Astrocyte (in vitro differentiated cells and primary cell): ENCODE measurements around the gene CNMD. TPM values are rescaled to one million over a fixed set of nuclear protein-coding genes. Genes with fewer than 3 reads are reported as not detected.

ENCODE experiments used
- DNase-seq: peaks from one replicate; pipeline ENCODE4 v3.0.0-alpha.2; 2010; ENCODE audit warnings: low read depth
- FAIRE-seq: peaks from 2 replicates; lab custom pipeline; 2011; peaks lifted over from hg19 to GRCh38; lab: Jason Lieb, UNC
- H2AFZ ChIP-seq: 2 replicates; pipeline ENCODE4 v1.6.0; 2012; ENCODE audit warnings: low read depth, low read length, inconsistent platforms
- H3K27ac ChIP-seq: 2 replicates; pipeline ENCODE4 v1.5.1; 2011; ENCODE audit warnings: low read depth, low read length, inconsistent platforms
- H3K27me3 ChIP-seq: 2 replicates; pipeline ENCODE4 v1.6.0; 2011; ENCODE audit warnings: low read length, inconsistent platforms; ENCODE audit not compliant: insufficient read depth
- H3K36me3 ChIP-seq: 2 replicates; pipeline ENCODE4 v1.5.1; 2011; ENCODE audit warnings: low read length, inconsistent platforms; ENCODE audit not compliant: insufficient read depth
- H3K4me1 ChIP-seq: 2 replicates; pipeline ENCODE4 v1.5.1; 2011; ENCODE audit warnings: low read length, inconsistent platforms; ENCODE audit not compliant: insufficient read depth
- H3K4me2 ChIP-seq: 2 replicates; pipeline ENCODE4 v1.6.0; 2012; ENCODE audit warnings: low read length, inconsistent platforms
- H3K4me3 ChIP-seq: 2 replicates; pipeline ENCODE4 v1.5.1; 2011; ENCODE audit warnings: low read depth, mild to moderate bottlenecking, low read length, inconsistent platforms; ENCODE audit not compliant: insufficient read depth
- H3K79me2 ChIP-seq: 2 replicates; pipeline ENCODE4 v1.6.0; 2012; ENCODE audit warnings: mild to moderate bottlenecking, low read length, inconsistent platforms; ENCODE audit not compliant: insufficient read depth
- H3K9ac ChIP-seq: 2 replicates; pipeline ENCODE4 v1.6.0; 2012; ENCODE audit warnings: mild to moderate bottlenecking, low read length, inconsistent platforms
- H3K9me3 ChIP-seq: 2 replicates; pipeline ENCODE4 v1.5.1; 2012; ENCODE audit warnings: low read depth, mild to moderate bottlenecking, low read length, inconsistent platforms; ENCODE audit not compliant: insufficient read depth
- H4K20me1 ChIP-seq: 2 replicates; pipeline ENCODE4 v1.6.0; 2012; ENCODE audit warnings: low read length, inconsistent platforms; ENCODE audit not compliant: insufficient read depth
- H3K27ac Mint-ChIP-seq: one replicate; pipeline ENCODE4 v1.8.0; 2021; ENCODE audit warnings: mild to moderate bottlenecking, mixed read lengths; ENCODE audit not compliant: unreplicated experiment
- H3K27me3 Mint-ChIP-seq: one replicate; pipeline ENCODE4 v1.8.0; 2021; ENCODE audit warnings: low read depth, mixed read lengths; ENCODE audit not compliant: unreplicated experiment
- H3K36me3 Mint-ChIP-seq: one replicate; pipeline ENCODE4 v1.8.0; 2021; ENCODE audit warnings: low read depth, mixed read lengths; ENCODE audit not compliant: unreplicated experiment
- H3K4me1 Mint-ChIP-seq: one replicate; pipeline ENCODE4 v1.8.0; 2021; ENCODE audit warnings: low read depth, mixed read lengths; ENCODE audit not compliant: unreplicated experiment
- H3K4me3 Mint-ChIP-seq: one replicate; pipeline ENCODE4 v1.8.0; 2021; ENCODE audit warnings: mild to moderate bottlenecking, moderate library complexity, mixed read lengths; ENCODE audit not compliant: unreplicated experiment
- H3K9me3 Mint-ChIP-seq: one replicate; pipeline ENCODE4 v1.8.0; 2021; ENCODE audit warnings: mild to moderate bottlenecking, mixed read lengths; ENCODE audit not compliant: unreplicated experiment
- CTCF ChIP-seq: IDR thresholded peaks from 2 replicates; pipeline ENCODE4 v1.5.1; 2011; ENCODE audit warnings: low read depth, mild to moderate bottlenecking, inconsistent platforms, low read length, moderate library complexity; ENCODE audit not compliant: insufficient read depth
- EZH2 ChIP-seq: IDR thresholded peaks from 2 replicates; pipeline ENCODE4 v1.6.1; 2012; ENCODE audit warnings: mild to moderate bottlenecking, low read length, inconsistent platforms; ENCODE audit not compliant: insufficient read depth
- total RNA-seq: library from RNA; stranded (reverse); gene quantifications from 2 replicates; pipeline ENCODE4 v1.2.1, GENCODE V29; 2021

Gene CNMD
- total RNA-seq, 1 donor from 2014 or later, result not detected

- H4K20me1 ChIP-seq, result no peaks in the 10 kb centered on the region
- no peaks in the 10 kb centered on the region for H3K27me3 ChIP-seq
- no peaks in the 10 kb centered on the region for H3K9me3 ChIP-seq
- no peaks in the 10 kb centered on the region for H3K4me1 ChIP-seq
- no peak overlapping the region for H3K4me3 ChIP-seq
- FAIRE-seq (no peak), DNase-seq (no peak)
- H2AFZ ChIP-seq, result no peak overlapping the region
- H3K27ac ChIP-seq, result no peak overlapping the region
- Mint-ChIP-seq H3K9me3 (no peaks in the 10 kb centered on the region), H3K27me3 (peaks cover 2% of the 10 kb centered on the region), H3K4me1 (peaks cover 5% of the 10 kb centered on the region), H3K27ac (no peak overlapping the region), H3K36me3 (no peaks in the 10 kb centered on the region), H3K4me3 (no peak overlapping the region)
- H3K79me2 ChIP-seq, result no peaks in the 10 kb centered on the region
- no peaks in the 10 kb centered on the region for H3K36me3 ChIP-seq
- TF ChIP-seq CTCF, result no peak
- TF ChIP-seq EZH2, result no peak
- no peak overlapping the region for H3K9ac ChIP-seq
- no peak overlapping the region for H3K4me2 ChIP-seq
Observed at GRCh38 chr13:52706081-52706480, 33.5 kb downstream of the CNMD start.

GRCh38 chr13:52703482-52703881 is 36.1 kb downstream of the CNMD start:
- H3K9me3 ChIP-seq, result no peaks in the 10 kb centered on the region
- no peak overlapping the region for H3K4me2 ChIP-seq
- no peak overlapping the region for H3K27ac Mint-ChIP-seq
- no peak overlapping the region for H2AFZ ChIP-seq
- H3K4me3 ChIP-seq, result no peak overlapping the region
- H3K27me3 ChIP-seq, result no peaks in the 10 kb centered on the region
- no peak for TF ChIP-seq CTCF
- no peak for TF ChIP-seq EZH2
- DNase-seq (no peak), FAIRE-seq (no peak)
- H3K9ac ChIP-seq, result no peak overlapping the region
- no peaks in the 10 kb centered on the region for H3K36me3 Mint-ChIP-seq
- H3K36me3 ChIP-seq, result no peaks in the 10 kb centered on the region
- H3K4me1 ChIP-seq, result no peaks in the 10 kb centered on the region
- H3K4me1 Mint-ChIP-seq, result peaks cover 5% of the 10 kb centered on the region
- H3K79me2 ChIP-seq, result no peaks in the 10 kb centered on the region
- H3K27ac ChIP-seq, result no peak overlapping the region
- no peak overlapping the region for H3K4me3 Mint-ChIP-seq
- peaks cover 2% of the 10 kb centered on the region for H3K27me3 Mint-ChIP-seq
- no peaks in the 10 kb centered on the region for H4K20me1 ChIP-seq
- H3K9me3 Mint-ChIP-seq, result no peaks in the 10 kb centered on the region

GRCh38 chr13:52701728-52702465 is 37.7 kb downstream of the CNMD start:
- Histone ChIP-seq H3K27ac (no peak overlapping the region), H2AFZ (no peak overlapping the region), H3K4me3 (no peak overlapping the region), H3K9ac (no peak overlapping the region), H4K20me1 (no peaks in the 10 kb centered on the region), H3K4me2 (no peak overlapping the region), H3K79me2 (no peaks in the 10 kb centered on the region), H3K36me3 (no peaks in the 10 kb centered on the region), H3K4me1 (no peaks in the 10 kb centered on the region), H3K9me3 (no peaks in the 10 kb centered on the region), H3K27me3 (no peaks in the 10 kb centered on the region)
- Mint-ChIP-seq H3K27ac (no peak overlapping the region), H3K4me1 (peaks cover 5% of the 10 kb centered on the region), H3K4me3 (no peak overlapping the region), H3K27me3 (no peaks in the 10 kb centered on the region), H3K9me3 (no peaks in the 10 kb centered on the region), H3K36me3 (no peaks in the 10 kb centered on the region)
- DNase-seq (no peak), FAIRE-seq (no peak)
- no peak for TF ChIP-seq EZH2
- no peak for TF ChIP-seq CTCF
